Mammary epithelial cell (primary cell): ENCODE results near the gene MICAL3.

Source experiments
- CTCF ChIP-seq, 2 donors: IDR thresholded peaks in 1 of 2; conservative IDR thresholded peaks in 1 of 2; 2 replicates each; pipeline ENCODE4 v1.5.1; 2011 to 2012; ENCODE audit warnings: inconsistent platforms in 2 of 2, low read length in 2 of 2, mild to moderate bottlenecking in 2 of 2, control low read depth in 1 of 2, low read depth in 1 of 2; ENCODE audit not compliant: insufficient read depth in 1 of 2; ENCODE audit errors: extremely low read depth in 1 of 2
- EZH2 ChIP-seq: IDR thresholded peaks from 2 replicates; pipeline ENCODE4 v1.6.1; 2012; ENCODE audit warnings: low read length, inconsistent platforms, borderline replicate concordance

GRCh38 chr22:17931400-17931825 lies 92.9 kb downstream of the MICAL3 start:
- no peak for TF ChIP-seq CTCF (conservative IDR thresholded peaks at IDR 0.05 in 1 of 2, IDR thresholded peaks at IDR 0.05 in 1 of 2; ENCODE audit: extremely low read depth in 1 of 2, insufficient read depth in 1 of 2, low read depth in 1 of 2, low read length in 2 of 2)
- TF ChIP-seq EZH2, result no peak
